Middle frontal gyrus (tissue), 1 donor: Measurements from ENCODE around the gene UPF1.
A peak's percentile ranks its signal among the peaks of the same experiment; 100 is the strongest.
"Not testable (repeated sequence)": the region's sequence is repeated elsewhere in the genome, so short reads cannot be mapped to it uniquely, and the experiment has no call there.

Experiments
- DNase-seq: peaks from one replicate; pipeline ENCODE4 v3.0.0-alpha.2; 2015; ENCODE audit warnings: low spot score; ENCODE audit errors: extremely low spot score

UPF1 gene

DNA sequence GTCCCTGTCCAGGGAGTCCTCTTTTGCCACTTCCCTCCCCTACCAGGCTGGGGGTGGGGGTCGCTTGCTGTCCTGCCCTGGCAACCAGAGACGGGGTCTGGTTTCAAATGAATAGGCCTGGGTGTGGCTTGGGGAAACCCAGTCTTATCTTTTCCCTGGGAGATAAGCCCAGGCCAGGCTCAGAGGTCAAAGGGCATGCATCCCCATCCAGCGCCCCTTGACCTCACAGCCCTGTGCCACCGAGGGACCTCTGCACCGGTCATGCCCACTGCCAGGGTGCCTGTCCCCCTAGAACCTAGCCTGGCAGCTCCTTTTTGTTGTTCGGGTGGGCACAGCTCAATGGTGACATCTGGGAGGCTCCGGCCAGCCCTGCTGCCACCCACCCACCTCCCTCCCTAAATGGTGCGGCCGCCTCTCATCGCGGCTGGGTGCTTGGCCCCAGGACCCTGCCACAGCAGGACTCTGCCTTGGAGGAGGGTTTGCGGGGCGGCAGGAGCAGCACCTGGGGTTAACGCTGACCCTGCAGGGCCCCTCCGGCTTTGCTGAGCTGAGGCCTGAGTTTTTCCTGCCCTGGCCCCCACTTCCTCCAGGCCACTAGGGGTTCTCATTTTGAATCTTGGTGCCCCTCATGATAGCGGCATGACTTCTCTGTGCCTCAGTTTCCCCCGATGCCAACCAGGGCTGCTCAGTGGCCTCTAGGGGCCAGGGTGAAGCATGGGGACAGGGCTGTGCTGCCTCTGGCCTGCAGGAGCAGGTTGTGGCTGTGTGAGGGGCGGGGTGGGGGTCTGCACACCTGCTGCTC lies 67.0 kb downstream of the UPF1 start:
- DNase-seq, result no peak

DNA sequence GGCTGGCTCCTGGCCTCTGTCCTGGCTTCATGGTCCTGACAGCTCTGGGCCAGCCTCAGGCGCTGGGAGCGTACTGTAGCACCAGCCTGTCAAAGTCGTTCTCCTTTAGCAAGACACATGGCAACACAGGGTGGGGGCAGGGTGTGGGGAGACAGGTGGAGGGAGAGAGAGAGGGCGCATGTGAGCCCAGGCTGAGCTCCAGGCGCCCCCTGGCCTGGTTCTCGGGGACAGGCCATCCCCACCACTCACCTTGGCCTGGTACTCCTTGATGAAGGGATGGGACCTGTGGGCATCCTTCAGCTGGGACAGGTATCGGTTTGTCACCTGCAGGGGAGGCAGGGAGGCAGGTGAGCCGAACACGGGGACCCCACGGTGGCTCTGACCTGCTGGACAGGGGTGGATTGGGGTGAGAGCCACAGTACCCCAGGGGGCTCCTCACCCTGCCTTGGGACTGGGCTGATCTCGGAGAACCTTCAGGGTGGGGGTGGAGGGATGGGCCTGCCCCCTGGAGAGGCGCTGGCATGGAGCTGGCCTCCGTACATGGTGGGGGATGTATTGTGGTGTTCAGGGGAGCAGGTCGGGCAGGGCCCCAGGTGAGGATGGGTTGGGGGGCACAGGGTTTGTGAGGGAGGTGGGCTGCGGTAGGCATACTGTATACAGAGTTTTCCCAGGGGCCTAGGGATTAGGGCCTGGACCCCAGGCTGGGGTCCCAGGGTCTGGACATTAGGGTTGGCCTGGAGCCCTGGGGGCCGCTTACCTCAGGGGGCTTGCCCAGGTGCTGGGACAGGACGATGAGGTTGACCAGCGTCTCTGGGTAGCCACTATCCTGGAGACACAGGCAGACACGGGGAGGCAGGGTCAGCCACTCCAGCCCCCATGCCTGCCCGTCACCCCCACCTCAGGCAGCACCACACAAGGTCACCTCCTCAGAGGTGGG lies 68.1 kb downstream of the UPF1 start:
- DNase-seq, result no peak

DNA sequence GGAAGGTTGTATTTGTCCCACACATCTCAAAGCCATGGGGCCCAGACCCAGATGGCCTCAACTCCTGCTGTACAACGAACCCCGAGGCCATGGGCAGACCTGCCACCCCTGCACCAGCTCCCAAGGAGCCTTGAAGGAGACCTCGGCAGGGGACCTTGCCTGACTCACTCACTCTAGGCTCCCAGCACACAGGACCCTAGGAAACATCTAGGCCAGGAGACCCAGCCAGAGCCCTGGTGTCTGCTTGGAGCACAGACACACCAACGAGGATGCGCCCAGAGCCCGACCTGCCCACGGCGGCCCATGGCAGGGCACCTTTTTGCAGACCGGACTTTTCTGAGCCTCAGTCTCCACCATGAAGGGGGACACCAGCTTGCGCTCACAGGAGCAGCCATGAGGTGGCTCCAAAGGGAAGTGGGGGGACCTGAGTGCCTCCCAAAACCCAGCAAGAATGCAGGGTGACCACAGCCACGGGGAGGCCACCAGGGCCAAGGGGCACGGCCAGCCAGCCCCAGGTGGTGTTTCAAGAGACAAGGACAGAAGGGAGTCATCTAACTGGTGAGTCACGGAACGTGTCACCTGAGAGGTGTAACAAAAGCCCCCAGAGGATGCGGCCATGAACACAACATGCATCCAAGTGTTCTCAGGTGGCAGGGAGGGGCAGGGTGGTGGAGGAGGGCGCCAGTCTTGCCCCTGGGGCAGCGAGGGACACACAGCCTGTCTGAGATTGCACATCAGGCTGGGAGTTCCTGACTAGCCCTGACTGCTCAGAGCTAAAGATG lies 69.1 kb downstream of the UPF1 start:
- no peak for DNase-seq

DNA sequence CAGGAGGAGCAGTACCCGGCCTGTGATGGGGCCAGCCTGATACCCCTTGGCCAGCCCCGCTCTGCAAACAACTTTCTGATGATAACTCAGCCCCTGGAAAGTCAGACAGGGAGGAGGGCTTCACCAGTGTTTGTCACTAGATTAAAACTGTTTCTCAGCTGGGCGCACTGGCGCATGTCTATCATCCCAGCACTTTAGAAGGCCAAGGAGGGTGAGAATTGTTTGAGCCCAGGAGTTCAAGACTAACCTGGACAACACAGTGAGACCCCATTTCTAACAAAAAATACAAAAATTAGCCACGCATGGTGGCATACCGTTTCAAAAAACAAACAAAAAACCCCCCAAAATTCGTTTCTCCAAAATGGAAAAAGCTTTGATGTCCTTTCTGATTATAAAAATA lies 69.7 kb downstream of the UPF1 start:
- DNase-seq, result no peak

DNA sequence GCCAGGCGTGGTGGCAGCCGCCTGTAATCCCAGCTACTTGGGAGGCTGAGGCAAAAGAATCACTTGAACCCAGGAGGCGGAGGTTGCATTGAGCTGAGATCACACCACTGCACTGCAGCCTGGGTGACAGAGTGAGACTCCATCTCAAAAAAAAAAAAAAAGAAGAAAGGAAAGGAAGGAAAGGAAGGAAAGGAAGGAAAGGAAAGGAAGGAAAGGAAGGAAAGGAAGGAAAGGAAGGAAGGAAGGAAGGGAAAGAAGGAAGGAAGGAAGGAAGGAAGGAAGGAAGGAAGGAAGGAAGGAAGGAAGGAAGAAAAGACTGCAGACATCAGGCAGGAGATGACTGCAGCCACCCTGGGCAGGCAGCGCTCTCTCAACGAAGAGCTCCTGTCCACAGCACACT lies 70.8 kb downstream of the UPF1 start:
- DNase-seq, result not testable (repeated sequence)

DNA sequence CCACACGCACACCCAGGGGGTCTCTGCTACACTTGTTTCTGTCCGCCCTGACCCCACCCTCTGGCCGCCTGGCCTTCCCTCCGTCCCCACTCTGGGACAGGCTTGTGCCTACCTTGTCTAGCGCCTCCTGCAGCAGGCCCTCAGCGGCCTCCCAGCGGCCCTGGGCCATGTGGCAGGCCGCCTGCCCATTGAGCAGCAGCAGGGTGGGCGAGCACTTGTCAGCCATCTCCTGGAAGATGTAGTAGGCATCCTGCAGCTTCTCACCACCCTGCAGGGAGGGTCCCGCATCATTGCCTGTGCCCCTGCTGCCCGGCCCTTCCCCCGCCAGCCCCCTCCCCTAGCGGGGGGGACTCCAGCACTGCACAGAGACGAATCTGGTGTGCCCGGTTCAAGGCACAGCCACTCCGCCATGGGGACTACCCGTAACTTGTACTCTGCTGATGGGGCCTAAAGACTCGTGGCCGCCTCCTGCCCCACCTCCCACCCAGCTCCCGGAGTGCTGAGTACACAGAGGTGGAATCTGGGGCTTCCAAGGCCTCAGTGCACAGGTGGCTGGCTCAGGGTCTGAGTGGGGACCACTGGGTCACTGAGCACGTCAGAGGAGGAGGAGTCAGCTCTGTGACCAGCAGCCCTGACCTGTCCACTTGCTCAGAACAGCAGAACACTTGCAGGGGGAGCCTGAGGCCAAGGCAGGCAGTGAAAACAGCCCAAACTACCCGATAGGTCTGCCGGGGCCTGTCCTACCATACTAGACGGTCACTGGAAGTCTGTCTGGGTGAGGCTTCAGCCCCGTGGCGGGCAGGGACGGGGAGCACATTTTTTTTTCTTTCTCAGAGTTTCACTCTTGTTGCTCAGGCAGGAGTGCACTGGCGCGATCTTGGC lies 71.6 kb downstream of the UPF1 start:
- DNase-seq, result no peak

DNA sequence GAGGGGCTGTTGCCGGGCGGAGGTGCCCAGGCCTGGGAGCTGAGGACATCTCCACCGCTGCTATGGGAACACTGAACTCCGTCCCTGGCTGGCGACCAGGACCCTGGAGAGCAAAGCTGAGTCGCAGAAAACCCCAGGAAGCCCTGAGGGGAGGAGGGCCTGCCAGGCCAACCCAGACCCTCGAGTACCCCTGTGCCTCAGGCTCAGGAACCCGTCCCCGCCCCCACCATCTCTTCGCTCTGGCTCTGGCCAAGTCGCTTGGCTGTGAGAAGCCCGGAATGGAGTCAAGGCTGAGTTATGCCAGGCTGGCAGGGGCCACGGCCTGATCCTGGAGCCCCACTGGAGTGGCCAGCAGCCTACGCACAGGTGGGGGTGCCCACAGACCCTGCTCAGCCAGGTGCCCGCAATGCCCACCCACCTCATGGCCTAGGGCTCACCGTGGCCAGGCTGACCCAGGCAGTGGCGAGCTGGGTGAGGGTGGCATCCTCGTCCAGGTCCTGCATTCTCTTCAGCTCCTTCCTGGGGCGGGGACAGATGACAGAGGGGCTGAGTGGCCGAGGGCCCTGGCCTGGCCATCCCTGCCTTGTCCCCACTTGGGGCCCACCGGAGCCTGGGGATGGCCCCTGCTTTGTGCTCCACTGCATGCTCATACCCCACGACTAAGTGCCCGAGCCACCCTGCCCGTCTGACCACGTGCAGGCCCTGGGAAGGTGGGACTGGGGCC lies 72.7 kb downstream of the UPF1 start:
- no peak for DNase-seq

DNA sequence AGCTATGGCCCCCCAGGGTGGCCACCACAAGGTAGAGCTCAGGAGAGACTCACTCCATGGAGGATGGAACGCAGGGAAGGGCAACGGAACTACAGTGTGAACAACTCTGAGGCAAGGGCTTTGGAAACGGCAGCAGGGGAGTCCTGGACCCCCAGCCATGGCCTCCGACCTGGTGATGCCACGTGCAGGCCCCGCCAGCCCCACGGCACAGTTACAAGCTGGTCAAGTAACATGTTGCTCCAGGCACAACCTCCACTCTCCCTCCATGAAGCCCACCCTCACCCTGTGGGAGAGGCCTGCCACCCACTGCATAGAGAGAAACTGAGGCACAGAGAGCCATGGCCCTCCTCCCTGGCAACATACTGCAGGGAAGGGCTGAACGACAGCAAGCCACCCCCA lies 73.3 kb downstream of the UPF1 start:
- DNase-seq, result no peak

DNA sequence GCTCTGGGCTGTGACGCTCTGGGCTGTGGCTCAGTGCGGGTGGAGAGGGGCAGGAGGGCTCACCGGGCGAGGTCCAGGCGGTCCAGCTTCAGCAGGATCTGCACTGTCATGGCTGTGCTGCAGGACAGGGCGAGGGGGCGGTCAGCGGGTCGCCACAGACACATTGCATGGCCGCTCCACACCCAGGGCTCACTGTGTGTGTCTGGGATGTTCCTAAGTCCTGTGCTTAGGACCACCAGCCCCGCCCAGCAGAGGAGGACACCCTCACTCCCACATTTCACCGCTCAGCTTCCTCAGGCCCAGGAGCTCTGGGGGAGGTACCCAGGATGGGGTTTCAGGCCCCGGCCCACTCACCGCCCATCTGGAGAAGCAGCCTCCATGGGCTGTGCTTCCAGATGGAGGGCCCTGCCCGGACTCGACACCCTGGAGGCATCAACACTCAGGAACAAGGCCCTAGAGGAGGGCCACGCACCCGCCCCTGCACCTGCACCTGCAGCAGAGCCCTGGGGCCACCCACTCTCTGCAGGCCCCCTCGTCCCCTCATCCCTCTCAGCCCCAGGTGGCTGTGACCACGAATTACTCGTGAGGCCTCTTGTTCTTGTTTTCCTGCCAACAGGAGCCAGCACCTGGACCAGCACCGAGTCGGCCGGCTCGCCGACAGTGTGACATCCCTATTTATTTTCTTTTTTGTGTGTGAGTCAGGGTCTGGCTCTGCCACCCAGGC lies 73.9 kb downstream of the UPF1 start:
- DNase-seq, result no peak

DNA sequence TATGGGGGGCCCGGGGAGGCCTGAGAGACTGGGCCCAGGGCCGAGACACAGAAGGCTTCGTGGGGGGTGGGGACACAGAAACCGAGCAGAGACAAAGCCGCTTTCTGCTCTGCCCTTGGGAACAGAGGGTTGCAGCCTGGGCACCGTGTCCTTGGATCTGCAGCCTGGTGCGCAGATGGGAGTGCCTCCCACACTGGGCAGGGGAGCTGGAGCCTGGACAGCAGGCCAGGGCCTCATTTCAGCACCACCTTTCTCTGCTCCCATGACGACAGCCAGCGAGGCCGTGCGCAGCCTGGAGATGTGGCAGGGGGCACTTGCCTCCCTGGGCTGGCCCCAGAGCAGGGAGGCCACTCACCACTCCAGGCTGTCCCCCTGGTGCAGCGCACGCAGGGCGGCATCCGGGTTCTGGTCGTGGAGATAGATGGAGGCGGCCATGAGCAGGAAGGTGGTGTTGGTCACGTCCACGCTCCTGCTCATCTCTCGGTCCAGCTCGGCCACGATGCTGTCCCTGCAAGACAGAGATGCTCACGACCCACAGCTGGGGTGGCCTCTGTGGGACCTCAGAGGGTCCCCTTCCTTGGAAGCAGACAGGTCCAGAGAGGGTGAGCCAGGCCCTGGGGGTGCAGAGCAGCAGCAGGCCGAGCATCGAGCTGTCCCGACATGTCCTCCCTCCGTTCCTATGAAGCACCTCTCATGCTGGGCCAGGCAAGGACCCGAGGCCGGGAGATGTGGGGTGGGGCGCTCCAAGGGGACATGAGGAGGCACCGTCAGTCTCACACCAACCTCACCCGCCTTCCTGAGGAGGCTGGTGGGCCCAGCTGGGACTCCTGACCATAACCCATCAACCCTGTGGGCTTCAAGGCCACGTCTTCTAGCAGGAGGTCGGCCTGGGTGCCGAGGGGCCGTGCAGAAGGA lies 75.1 kb downstream of the UPF1 start:
- DNase-seq, result peak; percentile 40

DNA sequence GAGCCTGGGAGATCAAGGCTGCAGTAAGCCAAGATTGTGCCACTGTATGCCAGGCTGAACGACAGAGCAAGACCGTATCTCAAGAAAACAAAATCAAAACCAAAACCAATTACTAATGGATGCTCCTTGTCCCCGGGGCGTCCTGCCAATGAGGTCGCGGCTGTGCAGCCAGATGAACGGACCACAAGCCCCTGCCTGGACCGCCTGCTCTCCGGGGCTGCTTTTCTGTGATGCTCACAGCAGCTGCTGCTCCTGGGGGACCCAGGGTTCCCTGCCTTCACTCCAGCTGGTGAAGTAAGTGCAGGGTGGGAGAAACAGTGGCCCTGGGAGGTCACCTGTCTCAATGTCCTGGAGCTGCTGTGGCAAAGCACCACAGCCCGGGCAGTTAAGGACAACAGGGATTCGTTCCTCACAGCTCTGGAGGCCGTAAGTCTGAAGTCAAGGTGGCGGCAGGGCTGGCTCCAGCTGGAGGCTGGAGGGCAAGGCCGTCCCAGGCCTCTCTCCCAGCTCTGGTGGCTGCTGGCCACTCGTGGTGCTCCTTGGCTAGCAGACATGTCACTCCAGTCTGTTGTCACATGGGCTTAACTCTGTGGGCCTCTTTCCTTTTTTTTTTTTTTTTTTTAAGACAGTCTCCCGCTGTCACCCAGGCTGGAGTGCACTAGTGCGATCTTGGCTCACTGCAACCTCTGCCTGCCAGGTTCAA lies 77.3 kb downstream of the UPF1 start:
- no peak for DNase-seq

DNA sequence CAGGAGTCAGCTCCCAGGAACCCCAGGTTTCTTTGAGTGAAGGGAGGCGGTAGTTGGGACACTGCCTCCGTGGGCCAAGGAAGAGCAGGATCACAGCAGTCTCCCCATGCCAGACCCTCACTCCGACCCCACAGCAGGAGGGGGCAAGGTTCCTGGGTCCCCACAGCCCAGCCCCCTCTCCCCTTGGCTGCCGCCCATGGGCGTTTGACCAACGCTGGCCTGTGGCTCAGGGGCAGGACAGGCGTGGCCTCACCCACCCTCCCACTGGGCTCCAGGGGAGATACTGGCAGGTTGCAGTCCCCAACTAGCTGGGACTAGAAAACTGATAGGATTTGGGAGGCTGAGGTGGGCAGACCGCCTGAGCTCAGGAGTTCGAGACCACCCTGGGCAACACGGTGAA lies 78.3 kb downstream of the UPF1 start:
- DNase-seq, result no peak

DNA sequence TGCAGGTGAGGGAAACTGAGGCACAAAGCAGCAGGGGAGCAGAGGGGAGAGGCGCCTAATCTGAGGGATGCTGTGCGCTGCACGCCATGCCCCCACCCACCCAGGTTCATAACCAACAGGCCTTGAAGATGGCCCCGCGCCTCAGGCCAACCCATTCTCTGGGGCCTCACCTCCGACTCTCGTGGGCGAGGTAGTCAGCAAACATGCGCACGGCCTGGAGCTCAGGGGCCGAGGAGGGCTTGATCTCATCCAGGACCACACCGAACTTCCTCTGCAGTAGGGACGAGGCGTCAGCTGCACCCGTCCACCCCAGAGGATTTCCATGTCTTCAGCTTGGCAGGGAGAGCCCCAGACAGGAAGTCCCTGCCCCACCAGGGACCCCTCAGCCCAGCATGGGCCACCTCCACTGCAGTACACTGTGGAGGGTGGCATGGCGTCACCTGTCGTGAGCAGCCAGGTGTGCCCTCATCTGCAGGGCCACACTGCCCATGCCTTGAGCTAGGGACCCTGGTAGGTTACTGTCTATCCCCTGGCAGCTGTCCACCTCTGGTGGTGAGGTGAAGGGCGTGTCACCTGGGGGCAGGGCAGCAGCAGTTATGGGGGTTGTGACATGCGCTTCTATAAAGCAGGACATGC lies 79.2 kb downstream of the UPF1 start:
- no peak for DNase-seq

DNA sequence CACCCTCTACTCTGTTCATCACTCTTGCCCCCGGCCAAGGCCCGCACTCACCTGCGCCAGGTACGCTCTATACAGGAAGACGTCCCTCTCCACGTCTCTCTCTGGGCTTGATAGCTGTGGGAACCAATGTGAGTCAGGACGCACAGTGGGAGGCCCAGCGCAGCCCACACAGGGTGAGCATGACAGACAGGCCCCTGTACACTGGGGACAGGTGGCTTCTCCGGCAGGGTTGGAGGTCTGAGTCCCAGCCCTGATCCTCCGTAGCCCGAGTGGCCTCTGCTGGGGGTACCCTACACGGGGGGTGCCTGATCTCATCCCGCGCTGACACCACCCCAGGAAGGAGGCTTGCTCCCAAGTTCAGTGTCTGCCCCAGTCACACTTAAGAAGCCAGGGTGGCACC lies 81.2 kb downstream of the UPF1 start:
- DNase-seq, result no peak

DNA sequence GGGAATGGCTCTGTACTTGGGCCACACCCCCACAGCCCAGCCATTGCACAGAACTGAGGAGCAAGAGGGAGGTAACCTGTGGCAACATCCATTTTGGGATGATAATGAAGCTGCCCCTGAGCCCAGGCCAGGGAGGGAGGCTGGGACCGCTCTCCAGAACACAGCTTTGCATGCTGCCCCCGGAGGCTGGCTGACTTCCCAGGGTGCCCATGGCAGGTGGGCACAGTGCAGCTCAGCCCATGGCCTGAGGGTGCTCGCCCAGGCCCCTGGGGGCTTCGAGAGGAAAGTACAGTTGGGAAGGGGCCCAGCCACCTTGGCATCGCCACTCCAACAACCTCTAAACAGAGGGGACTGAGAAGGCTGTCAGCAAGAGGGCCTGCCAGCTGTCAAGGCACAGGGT lies 81.7 kb downstream of the UPF1 start:
- no peak for DNase-seq

DNA sequence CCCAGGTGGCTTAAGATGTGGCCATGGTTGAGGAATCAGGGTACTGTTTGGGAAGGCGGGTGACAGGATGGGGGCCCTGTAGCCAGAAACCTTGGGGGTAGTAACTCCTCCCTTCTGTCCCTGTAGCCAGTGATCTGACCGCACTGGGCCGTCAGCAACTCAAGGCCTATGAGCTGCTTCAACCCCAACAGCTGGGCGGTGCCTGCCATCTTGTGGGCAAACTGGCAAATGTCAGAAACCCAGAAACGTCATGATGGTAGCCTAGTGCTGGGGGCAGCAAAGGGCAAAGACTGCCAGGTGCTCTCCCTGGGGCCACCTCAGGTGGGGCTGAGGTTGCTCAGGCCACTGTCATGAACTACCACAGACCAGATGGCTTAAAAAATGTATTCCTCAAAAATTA lies 83.9 kb downstream of the UPF1 start:
- DNase-seq, result peak; percentile 39

DNA sequence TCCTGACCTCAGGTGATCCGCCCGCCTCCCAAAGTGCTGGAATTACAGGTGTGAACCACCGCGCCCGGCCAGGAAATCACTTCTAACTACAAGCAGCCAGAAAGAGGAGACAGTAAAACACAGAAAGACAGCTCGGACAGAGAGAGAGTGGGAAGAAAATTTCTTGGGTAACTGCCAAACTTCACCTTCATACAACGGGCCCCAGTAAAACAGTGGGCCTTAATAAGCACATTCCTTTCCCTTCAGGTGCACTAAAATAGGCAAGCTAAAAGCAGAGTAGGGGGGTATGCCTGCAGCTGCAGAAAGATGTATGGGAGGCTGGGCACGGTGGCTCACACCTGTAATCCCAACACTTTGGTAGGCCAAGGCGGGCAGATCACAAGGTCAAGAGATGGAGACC lies 85.8 kb downstream of the UPF1 start:
- not testable (repeated sequence) for DNase-seq
